ENCODE data around the gene DCLK2.

GRCh38 chr4:150217192-150217591 is 138.9 kb downstream of the DCLK2 start:
- TF ChIP-seq EZH2 (IDR thresholded peaks at IDR 0.05) = no peak
- no peak for TF ChIP-seq CTCF (IDR thresholded peaks at IDR 0.05 in 2 of 3, conservative IDR thresholded peaks at IDR 0.05 in 1 of 3; ENCODE audit: borderline replicate concordance in 1 of 3, insufficient read depth in 1 of 3, low read depth in 2 of 3, low read length in 2 of 3)

Measured in HCT116 (cell line).